Gastrocnemius medialis (tissue), 4 donors: ENCODE measurements around the gene HBS1L.

ENCODE experiments used
- POLR2A ChIP-seq, 2 donors: fragments of 450-650 bp; IDR thresholded peaks; one replicate each; pipeline ENCODE4 v1.6.1; 2017; ENCODE audit warnings: antibody characterized with exemption in 2 of 2, mild to moderate bottlenecking in 2 of 2, moderate library complexity in 2 of 2
- TF ChIP-seq, protein P1 (sequence below), 5 experiments: fragments of 450-650 bp in 3 of 5; fragments of 200-600 bp in 2 of 5; sonication (generic) in 2 of 5; IDR thresholded peaks in 4 of 5; conservative IDR thresholded peaks in 1 of 5; 1 replicate in 4 of 5; 2 replicates in 1 of 5; pipeline ENCODE4 v1.5.1; 2016 to 2019; ENCODE audit warnings: antibody characterized with exemption in 5 of 5, mild to moderate bottlenecking in 3 of 5, moderate library complexity in 3 of 5

DNA sequence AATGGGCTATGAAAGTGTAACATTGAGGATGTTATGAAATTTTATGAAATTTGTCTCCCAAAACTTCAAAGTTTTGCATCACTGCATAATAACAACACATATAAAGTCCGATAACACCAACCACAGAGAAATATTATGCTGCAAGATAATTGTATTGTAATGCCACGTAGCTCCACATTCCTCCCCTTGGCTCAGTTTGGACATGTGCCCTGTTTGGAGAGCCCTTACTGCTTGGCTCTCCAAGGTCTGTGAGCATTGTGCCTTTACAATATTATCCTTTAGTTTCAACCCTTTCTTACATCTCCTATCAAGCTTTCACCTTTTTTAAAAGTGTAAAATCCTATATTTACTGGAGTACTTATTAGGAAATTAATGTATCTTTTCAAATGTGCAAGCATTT, 10.8 kb downstream of the HBS1L start:
- TF ChIP-seq, protein P1, sequence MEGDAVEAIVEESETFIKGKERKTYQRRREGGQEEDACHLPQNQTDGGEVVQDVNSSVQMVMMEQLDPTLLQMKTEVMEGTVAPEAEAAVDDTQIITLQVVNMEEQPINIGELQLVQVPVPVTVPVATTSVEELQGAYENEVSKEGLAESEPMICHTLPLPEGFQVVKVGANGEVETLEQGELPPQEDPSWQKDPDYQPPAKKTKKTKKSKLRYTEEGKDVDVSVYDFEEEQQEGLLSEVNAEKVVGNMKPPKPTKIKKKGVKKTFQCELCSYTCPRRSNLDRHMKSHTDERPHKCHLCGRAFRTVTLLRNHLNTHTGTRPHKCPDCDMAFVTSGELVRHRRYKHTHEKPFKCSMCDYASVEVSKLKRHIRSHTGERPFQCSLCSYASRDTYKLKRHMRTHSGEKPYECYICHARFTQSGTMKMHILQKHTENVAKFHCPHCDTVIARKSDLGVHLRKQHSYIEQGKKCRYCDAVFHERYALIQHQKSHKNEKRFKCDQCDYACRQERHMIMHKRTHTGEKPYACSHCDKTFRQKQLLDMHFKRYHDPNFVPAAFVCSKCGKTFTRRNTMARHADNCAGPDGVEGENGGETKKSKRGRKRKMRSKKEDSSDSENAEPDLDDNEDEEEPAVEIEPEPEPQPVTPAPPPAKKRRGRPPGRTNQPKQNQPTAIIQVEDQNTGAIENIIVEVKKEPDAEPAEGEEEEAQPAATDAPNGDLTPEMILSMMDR (IDR thresholded peaks at IDR 0.05 in 4 of 5, conservative IDR thresholded peaks at IDR 0.05 in 1 of 5): no peak
- no peak for TF ChIP-seq POLR2A (IDR thresholded peaks at IDR 0.05)
